Breast epithelium (tissue), 4 donors: ENCODE results near the gene ZFAND2A. TPM values are rescaled to one million over a fixed set of nuclear protein-coding genes. Genes with fewer than 3 reads are reported as not detected.
"Not testable (repeated sequence)": the region's sequence is repeated elsewhere in the genome, so short reads cannot be mapped to it uniquely, and the experiment has no call there.

Experiments used
- DNase-seq, 2 donors: peaks; one replicate each; pipeline ENCODE4 v3.0.0-alpha.2; 2019; ENCODE audit warnings: low spot score in 2 of 2
- H3K27ac ChIP-seq, 2 donors: fragments of 200-600 bp; sonication (generic) in 1 of 2; one replicate each; pipeline ENCODE4 v1.5.1; 2016 to 2019; ENCODE audit warnings: mild to moderate bottlenecking in 1 of 2
- H3K27me3 ChIP-seq, 2 donors: fragments of 200-600 bp; sonication (generic) in 1 of 2; one replicate each; pipeline versions ENCODE4 v1.5.1 to v1.6.0; 2017 to 2019; ENCODE audit warnings: control low read depth in 1 of 2, mild to moderate bottlenecking in 1 of 2
- H3K36me3 ChIP-seq: fragments of 200-600 bp; one replicate; pipeline ENCODE4 v1.5.1; 2019
- H3K4me1 ChIP-seq, 2 donors: fragments of 200-600 bp; sonication (generic); one replicate each; pipeline ENCODE4 v1.5.1; 2016 to 2019; ENCODE audit warnings: control low read depth in 1 of 2
- H3K4me3 ChIP-seq, 3 donors: fragments of 200-600 bp; sonication (generic); 1 replicate in 2 of 3; 2 replicates in 1 of 3; pipeline ENCODE4 v1.5.1; 2016 to 2019; ENCODE audit warnings: mild to moderate bottlenecking in 3 of 3, moderate library complexity in 2 of 3
- H3K9me3 ChIP-seq, 2 donors: fragments of 200-600 bp; sonication (generic) in 1 of 2; one replicate each; pipeline ENCODE4 v1.5.1; 2016 to 2019; ENCODE audit warnings: control low read depth in 1 of 2
- CTCF ChIP-seq, 3 donors: fragments of 450-650 bp; IDR thresholded peaks; one replicate each; pipeline ENCODE4 v1.5.1; 2016 to 2017; ENCODE audit warnings: antibody characterized with exemption in 3 of 3, mild to moderate bottlenecking in 3 of 3, moderate library complexity in 3 of 3
- POLR2A ChIP-seq: fragments of 450-650 bp; IDR thresholded peaks from one replicate; pipeline ENCODE4 v1.6.1; 2016; ENCODE audit warnings: antibody characterized with exemption, mild to moderate bottlenecking, moderate library complexity
- POLR2AphosphoS5 ChIP-seq, 3 donors: sonication (generic); formaldehyde crosslinking; IDR thresholded peaks; one replicate each; pipeline ENCODE4 v1.6.1; 2017; ENCODE audit warnings: antibody characterized with exemption in 3 of 3
- intact Hi-C: fragments of 100-400 bp; cut with DNase I; formaldehyde crosslinking; loops from one replicate; pipeline ENCODE4 v1.15.1; 2023; ENCODE audit warnings: low total_unique reads
- total RNA-seq, 3 donors: library from RNA; depleted of rRNA; stranded (reverse); fragments of >200 nt; gene quantifications; one replicate each; pipeline ENCODE4 v1.1.0, GENCODE V29; 2016

ZFAND2A gene
- total RNA-seq, 3 donors from 2014 or later: 31.9 to 41.6 (median 34.1) TPM

DNA sequence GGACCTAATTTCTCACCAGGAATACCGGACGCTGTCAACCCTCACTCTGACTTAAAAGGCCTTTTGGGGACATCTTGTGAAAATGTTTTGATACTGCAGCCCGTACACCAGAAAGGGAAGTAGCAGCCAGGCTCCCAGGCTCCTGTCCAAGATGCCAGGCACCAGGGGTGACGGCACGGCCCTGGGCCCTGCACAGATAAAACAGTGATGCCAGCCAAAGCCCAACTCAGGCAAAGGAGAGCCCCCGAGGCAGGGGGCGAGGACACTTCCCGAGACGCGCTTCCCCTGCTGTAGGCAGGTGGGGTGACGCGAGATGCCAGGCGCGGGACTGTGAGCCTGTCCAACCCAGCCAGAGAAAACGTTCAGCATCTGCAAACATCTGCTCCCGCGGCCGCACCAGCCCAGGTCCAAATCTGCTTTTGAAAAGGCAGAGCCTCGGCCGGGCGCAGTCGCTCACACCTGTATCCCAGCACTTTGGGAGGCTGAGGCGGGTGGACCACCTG is 15.7 kb downstream of the ZFAND2A start:
- no peak for DNase-seq
- Histone ChIP-seq H3K36me3 (no peaks in the 10 kb centered on the region), H3K4me1 (no peaks in the 10 kb centered on the region), H3K4me3 (no peak overlapping the region), H3K9me3 (no peaks in the 10 kb centered on the region), H3K27me3 (no peaks in the 10 kb centered on the region), H3K27ac (no peak overlapping the region)
- TF ChIP-seq CTCF (IDR thresholded peaks at IDR 0.05): peak in 2 of 3 donors; percentile 29 to 41
- TF ChIP-seq POLR2A: no peak
- intact Hi-C loops: no loop called here

DNA sequence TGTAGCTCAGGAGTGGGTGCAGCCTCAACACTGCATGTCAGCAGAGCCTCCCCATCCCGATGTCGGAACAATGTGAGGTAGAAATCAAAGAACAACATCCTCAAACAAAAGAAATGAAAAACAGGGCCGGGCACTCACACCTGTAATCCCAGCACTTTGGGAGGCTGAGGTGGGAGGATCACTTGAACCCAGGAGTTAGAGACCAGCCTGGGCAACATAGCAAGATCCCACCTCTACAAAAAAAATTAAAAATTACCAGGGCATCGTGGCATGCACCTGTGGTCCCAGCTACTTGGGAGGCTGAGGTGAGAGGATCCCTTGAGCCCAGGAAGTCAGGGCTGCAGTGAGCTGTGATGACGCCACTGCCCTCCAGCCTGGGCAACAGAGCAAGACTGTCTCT is 17.0 kb downstream of the ZFAND2A start:
- DNase-seq: peak in 1 of 2 donors; percentile 10
- H3K4me1 ChIP-seq, intact Hi-C loops, H3K4me3 ChIP-seq, H3K27ac ChIP-seq, H3K27me3 ChIP-seq, H3K36me3 ChIP-seq, H3K9me3 ChIP-seq: not testable (repeated sequence)

GRCh38 chr7:1142051-1142635 is 17.9 kb downstream of the ZFAND2A start:
- no peaks in the 10 kb centered on the region for H3K27me3 ChIP-seq
- H3K4me3 ChIP-seq: peak overlapping the region in 1 of 3 donors; percentile 19
- no peak for TF ChIP-seq POLR2A
- peak in 1 of 2 donors; percentile 33 for DNase-seq
- H3K36me3 ChIP-seq: no peaks in the 10 kb centered on the region
- H3K4me1 ChIP-seq: peaks cover 0 to 4% of the 10 kb centered on the region in 2 donors
- intact Hi-C loops: no loop called here
- peak overlapping the region in 1 of 2 donors; percentile 44 for H3K27ac ChIP-seq
- no peaks in the 10 kb centered on the region for H3K9me3 ChIP-seq

DNA sequence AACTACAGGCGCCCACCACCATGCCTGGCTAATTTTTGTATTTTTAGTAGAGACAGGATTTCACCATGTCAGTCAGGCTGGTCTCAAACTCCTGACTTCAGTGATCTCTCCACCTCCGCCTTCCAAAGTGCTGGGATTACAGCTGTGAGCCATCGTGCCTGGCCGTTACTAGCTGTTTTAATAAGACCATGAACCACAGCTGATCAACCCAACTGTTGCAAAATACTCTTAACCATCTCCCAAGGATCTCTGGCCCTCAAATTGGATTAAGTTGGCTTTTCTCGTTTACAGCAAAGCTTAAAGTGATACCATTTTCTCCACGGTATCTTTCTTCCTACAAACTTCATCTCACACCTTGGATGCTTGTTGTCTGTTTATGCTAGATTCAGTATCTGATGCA is 18.3 kb downstream of the ZFAND2A start:
- TF ChIP-seq POLR2AphosphoS5 (IDR thresholded peaks at IDR 0.05): no peak
- TF ChIP-seq CTCF (IDR thresholded peaks at IDR 0.05): no peak
- TF ChIP-seq POLR2A: no peak
- Histone ChIP-seq H3K36me3 (no peaks in the 10 kb centered on the region), H3K9me3 (no peaks in the 10 kb centered on the region), H3K27me3 (no peaks in the 10 kb centered on the region), H3K4me1 (peaks cover 0 to 5% of the 10 kb centered on the region in 2 donors), H3K4me3 (no peak overlapping the region), H3K27ac (peak overlapping the region in 1 of 2 donors; percentile 44)
- DNase-seq: no peak
- intact Hi-C loops: no loop called here

DNA sequence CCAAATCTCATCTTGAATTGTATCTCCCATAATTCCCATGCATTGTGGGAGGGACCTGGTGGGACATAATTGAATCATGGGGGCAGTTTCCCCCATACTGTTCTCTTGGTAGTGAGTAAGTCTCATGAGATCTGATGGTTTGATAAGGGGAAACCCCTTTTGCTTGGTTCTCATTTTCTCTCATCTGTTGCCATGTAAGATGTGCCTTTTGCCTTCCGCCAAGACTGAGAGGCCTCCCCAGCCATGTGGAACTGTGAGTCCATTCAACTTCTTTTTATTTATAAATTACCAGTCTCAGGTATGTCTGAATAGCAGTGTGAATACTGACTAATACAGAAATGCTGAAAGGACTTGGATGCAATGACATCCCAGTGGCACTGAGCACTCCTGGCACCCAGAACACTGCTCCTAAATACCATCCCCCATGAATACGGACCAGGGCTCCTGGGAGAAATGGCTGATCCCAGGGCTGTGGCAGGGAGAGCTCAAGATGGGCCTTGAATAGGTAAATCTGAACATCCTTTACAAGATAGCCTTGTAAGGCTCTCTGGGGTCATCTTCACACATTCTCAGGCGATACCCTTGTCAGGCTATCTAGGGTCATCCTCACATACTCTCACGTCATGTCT is 19.4 kb downstream of the ZFAND2A start:
- Histone ChIP-seq H3K36me3 (no peaks in the 10 kb centered on the region), H3K27ac (no peak overlapping the region), H3K4me1 (peaks cover 0 to 5% of the 10 kb centered on the region in 2 donors), H3K4me3 (no peak overlapping the region), H3K9me3 (no peaks in the 10 kb centered on the region), H3K27me3 (no peaks in the 10 kb centered on the region)
- TF ChIP-seq CTCF (IDR thresholded peaks at IDR 0.05) (no peak), POLR2AphosphoS5 (IDR thresholded peaks at IDR 0.05) (no peak), POLR2A (no peak)
- intact Hi-C loops: no loop called here
- peak in 1 of 2 donors; percentile 24 for DNase-seq

- H3K4me1 ChIP-seq: peaks cover 0 to 5% of the 10 kb centered on the region in 2 donors
- intact Hi-C loops: no loop called here
- H3K9me3 ChIP-seq: no peaks in the 10 kb centered on the region
- peak overlapping the region; percentile 87 to 96 for H3K27ac ChIP-seq
- peak in 1 of 2 donors; percentile 40 for DNase-seq
- H3K4me3 ChIP-seq: peak overlapping the region; percentile 74 to 99 (median 87)
- H3K36me3 ChIP-seq: no peaks in the 10 kb centered on the region
- no peaks in the 10 kb centered on the region for H3K27me3 ChIP-seq
- TF ChIP-seq POLR2AphosphoS5 (IDR thresholded peaks at IDR 0.05) (no peak), CTCF (IDR thresholded peaks at IDR 0.05) (no peak), POLR2A (no peak)
Observed at GRCh38 chr7:1137517-1138167, 22.4 kb downstream of the ZFAND2A start.
